IPS-NIHi11 (cell line): ENCODE data around the gene CDK6.
A peak's percentile ranks its signal among the peaks of the same experiment; 100 is the strongest.

ENCODE experiments used
- DNase-seq: peaks from one replicate; pipeline ENCODE4 v3.0.0; 2012; ENCODE audit warnings: mixed read lengths, low spot score

CDK6 gene

DNA sequence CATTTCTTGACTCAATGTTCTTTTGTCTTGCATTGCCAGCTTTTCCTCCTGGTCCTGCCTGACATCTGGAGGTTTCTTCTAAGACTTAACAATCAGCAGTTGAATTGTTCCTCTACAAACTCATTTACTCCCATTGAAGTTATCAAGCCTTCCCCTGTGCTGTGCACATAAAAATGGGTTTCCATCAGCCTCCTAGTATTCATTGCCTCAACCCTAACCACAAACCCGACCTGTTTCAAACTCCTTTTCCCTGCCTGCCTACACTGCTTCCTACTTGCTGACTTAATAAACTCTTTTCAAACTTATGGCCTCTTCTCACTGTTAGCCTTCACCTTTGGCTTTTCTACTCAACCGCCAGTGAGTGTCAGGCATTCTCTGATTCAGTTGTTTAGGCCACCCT lies 9.4 kb upstream of the CDK6 start:
- DNase-seq = no peak

DNA sequence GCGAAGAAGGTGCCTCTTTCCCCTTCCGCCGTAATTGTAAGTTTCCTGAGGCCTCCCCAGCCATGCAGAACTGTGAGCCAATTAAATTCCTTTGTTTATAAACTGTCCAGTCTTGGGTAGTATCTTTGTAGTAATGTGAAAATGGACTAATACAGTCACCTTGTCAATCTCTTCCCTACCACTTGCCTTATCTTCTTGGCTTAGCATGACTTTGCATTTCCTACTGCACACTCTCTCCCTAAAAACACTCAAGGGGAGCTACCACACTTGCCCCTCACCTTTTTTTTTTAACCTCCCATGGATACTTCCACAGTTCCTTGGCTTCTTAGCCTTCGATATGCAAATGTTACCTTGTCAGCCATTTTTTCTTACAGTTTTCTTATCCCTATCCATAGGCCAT lies 7.4 kb upstream of the CDK6 start:
- no peak for DNase-seq

DNA sequence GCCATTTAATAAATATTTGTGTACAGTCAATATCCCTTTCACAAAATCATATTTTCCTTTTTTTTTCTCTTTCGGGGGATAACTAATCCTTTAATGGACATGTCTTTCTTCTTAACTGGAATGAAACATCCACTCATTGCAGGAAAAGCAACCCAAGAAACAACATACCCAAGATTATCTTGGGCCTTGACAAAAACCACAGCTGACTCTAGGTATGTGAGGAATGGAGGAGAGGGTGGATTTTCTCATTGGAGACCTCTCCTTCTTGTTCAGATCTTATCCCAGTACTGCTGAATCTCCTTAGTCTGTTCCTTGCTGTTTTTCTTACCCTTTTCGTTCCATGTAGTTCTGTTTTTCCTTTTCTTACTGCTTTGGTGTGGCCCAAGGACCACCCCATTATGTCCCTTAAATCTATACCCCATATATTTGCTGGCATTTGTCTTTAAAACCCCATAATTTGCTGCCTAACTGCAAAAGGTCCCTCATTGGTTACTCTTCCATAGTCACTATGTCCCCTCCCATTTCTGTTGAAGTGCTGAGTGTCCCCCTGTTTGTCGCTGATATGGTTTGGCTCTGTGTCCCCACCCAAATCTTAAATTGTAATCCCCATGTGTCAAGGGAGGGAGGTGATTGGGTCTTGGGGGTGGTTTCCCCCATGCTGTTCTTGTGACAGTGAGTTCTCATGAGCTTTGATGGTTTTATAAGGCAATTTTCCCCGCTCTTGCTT lies 6.8 kb upstream of the CDK6 start:
- DNase-seq = no peak

DNA sequence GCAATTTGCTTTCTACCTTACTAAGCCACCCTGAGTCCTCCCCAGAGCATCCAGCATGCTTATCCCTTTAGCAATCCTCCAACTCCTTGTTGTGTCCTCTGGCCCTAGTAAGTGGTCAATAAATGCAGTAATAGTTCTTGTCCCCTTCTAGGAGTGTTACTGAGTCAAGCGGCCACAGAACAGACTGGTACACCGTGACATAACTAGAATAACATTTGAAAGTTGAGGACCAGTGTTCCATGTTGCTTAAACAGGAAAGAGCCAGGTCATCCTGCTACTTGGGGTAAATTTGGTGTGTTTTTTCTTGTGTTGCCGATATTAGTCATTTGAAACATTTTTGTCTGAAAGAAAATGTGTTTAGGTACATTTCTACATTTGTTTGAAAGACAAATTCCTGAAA lies 4.8 kb upstream of the CDK6 start:
- DNase-seq = no peak

DNA sequence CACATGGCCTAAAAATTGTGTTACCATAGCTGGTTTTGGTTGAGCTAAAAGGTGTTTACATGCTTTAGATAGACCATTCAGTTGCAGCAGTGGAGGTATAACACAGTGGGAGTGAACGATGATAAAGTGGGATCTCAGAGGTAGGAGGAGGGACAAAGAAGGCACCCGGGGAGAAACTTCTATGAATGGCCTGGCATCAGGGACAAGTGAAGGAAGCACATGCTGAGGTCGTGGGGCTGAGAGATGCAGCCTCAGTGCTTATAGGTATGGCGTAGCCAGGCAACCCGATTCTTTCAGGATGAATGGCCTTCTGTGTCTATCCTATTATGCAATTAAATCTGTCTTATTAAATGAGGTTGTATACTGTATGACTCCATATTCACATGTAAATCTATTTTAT lies 3.9 kb upstream of the CDK6 start:
- DNase-seq = peak; percentile 12

DNA sequence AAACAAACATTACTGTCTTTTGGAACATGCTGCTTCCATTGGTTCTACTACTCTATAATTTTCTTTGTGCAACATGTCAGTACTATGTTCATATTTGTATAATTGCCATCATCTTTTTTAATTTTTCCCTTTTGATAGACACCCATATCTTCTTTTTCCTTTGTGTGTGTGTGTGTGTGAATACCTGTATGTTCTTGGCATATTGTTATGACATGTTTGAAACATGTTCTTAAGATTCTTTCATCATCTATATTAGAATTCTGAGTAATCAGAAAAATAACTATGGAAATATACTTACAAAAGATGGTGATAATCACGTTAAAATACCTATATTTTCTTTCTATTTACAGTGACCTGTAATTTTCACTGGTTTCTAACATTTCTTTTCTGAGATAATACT lies 3.5 kb upstream of the CDK6 start:
- DNase-seq = no peak

DNA sequence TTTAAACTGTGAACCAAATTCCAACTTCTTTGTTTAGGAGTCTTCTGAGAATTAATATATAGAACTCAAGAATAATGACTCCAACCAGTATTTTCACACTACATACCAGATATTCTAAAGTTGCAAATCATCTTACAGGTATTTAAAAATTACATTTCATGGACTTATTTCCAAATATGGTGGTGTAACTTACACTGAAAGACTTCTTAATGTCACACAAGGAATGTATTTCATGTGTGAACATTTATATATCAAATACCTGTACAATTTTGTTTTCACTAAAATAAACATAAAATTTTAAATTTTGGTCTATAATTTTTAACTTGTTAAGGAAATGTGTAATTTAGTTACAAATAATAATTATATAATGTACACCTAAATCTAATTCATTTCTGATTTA lies 2.6 kb upstream of the CDK6 start:
- no peak for DNase-seq

DNA sequence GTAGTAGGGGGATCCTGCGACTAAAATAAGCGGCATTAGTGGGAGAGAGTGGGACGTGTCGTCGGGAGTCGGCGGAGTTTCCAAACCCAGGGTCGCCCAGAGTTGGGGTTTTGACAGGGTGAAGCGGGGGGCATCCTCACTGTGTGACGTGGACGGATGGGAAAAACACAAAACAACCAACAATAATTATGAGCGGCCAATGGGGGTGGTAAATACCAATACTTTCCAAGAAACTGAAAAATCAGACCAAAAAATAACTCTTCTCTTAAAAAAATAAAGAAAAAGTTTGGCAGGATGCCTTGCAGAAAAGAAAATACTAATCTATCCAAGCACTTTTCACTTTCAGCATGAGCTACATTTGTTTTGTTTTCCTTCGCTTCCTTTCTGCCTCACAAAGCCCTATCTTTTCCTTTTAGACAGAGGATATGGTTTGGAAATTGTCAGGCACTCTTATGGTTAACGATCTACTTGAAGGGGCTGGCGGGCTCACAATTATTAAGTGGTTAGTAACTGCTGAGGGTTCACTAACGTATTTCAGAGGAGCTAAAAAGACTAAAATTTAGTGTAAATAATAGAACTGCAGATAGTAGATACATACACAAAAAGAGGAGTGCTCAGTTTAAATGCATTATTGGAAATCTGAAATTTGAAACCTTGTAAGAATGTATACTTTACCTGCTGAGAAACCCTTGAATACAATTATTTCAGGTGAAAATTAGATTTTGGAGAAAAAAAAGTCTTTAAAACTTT lies 802 bp upstream of the CDK6 start:
- no peak for DNase-seq

DNA sequence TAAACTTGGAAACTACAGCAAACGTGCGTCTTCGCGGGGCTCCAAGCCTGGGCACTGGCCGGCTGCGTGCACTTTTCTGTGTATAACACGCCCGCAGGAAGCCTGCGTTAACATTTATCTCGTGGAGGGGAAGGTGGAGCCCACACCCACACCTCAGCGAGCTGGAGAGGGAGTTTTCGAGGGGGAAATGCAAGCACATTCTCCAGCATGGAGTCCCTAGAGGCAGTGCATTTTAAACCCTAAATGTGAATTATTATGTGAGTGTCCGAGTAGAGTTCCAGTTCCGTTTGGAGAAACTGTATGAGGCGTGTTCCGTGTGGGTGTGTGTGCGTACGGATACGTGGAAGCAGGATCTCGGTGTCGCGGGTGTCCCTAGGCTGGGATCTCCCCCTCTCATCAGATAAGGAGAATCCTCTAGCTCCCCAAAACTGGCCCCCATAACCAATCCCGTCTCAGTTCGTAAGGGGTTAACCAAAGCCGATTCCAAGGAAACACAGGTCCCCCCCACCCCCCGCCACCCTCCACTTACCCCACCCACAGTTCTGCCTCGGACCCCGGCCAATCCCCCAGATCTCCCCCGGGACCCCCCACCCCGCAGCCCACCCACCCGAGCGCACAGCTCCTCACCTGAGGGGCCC lies 403 bp downstream of the CDK6 start:
- DNase-seq = no peak

DNA sequence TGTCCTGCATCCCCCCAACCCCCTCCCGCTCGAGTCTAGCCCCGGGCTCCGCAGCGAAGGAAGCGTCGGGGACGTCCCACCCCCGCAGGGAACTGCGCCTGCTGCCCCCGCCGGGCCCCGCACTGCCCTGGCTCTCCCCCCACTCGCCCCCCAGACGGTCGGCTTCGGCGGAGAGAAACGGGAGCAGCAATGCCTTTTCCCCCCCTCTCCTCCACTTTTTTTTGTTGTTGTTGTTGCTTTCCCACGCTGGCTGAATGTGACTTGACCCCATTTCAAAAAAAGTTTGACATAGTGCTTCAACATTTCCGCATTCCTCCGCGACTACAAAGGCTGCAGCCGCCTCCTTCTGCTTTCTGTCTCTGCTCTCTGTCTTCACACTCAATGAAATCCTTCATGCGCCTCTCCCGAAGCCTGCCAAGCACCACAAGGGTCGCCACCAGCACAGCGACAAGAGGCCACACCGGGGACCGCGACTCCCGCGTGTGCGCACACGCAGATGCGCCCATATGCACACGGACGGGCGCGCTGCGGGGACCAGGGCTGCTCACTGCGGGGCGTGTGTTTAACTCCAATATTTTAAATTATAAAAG lies 1.0 kb downstream of the CDK6 start:
- DNase-seq = peak; percentile 64

DNA sequence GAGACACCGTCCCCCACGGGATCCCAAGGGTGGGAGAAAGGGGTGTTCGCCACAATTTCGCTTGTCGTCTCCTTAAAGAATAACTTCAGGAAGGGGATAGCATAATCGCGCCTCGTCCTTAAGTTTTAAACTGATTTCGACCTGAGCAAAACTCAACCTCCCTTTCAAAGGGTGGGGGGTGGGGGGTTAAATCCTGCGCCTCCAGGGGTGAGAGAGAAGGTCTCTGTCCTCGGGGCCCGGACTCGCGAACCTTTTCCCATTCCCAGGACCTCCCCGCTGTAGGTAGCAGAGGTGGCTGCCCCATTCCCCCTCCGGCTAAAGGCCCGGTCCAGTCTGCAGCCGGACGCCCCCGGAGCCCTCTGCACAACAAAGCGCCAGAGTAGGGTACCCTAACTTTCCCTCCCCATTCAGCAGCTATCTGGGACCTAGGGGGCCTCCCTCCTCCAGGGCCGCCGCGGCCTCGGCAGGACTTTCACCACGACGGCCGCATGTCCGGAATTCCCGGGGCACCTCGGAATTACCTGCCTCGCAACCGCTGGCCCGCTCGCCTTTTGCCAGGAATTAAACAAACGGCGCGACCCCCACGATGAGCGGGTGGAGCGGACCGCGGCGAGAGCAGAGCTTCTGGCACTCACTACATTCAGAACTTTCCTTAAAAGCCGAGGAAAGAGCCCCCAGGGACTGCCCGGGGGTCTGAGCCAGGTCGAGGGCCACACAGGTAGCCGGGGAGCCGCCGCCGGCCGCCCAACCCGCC lies 1.7 kb downstream of the CDK6 start:
- peak; percentile 30 for DNase-seq

DNA sequence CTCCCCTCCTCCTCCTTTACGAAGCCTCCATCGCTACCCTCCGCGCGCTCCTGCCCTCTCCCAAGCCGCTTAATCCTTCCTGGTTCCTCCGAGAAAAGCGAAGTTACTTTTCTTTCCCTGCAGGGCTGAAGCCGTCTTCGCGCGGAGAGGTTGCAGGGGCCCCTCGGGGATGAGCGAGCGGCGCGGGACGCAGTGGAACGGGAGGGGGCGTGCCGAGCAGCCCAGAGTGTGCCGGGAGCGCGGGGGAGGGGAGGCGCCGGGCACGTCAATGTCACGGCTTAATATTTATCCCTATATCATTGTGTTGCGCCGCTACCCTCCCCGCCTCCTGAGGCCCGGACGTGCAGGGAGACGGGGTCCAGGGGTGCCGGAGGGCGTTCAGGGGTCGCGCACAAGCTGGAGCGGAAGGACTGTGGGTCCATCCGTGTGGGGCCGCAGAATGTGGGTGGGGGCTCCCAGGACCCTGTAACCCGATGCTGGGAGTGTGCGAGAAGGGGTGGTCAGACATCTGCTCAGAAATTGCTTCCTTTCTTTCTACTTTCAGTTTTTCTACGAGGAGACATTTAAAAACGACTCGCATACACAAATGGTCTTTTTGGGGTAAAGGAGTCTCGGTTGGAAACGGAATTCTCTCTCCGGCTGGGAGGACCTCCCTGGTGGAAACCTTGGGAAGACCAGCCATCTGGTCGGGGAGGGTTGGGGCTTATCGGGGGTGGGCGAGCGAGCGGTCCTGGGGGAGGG lies 2.4 kb downstream of the CDK6 start:
- peak; percentile 40 for DNase-seq

DNA sequence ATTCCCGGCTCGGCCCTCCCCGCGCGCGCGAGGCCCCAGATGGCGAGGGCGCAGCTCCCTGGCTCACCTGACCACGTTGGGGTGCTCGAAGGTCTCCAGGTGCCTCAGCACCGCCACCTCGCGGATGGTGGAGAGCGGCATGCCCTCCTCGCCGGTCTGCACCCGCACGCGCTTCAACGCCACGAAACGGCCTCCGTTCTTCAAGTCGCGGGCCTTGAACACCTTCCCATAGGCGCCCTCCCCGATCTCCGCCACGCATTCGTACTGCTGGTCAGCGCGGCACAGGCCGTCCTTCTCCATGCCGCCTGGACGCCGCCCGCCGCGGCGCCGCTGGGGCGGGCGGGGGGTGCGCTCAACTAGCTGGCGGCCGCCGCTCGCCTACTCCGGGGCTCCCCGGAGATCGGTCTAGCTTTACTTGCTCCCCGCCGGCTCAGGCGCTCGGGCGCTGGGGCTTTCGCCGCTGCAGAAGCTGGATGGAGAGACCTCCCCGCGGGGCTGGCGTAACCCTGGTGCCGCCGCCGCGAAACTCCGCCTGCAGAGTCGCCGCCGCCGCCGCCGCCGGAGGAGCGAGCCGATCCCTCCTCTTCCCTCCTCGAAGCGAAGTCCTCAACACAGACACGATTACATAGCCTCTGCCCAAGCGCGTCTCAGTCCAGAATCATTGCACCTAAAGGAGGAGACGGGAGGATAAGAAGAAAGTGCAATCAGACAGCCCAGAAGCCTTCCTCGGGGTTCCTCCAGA lies 3.2 kb downstream of the CDK6 start:
- peak; percentile 79 for DNase-seq

DNA sequence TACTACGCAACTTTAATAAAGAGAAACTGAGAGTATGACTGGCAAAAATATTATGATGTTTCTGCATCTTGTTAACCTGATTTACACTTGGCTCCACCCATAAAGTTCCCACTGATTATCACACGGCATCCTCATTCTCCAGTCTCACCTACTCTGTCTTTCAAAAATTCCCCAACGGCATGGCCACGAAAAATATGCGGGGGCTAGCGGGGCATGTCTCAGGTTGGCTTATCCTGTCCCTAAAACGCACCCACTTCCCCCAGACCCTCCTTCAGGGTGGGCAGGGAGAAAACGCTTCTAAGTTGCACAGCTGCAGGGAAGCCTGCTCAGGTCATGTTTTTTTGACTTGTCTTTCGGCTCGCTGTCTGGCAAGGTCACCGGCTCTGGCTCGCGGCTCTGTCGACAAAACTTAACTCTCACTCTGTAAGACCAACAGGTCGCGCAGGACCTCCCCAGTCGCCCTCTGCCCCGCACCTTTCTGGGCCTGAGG lies 3.8 kb downstream of the CDK6 start:
- DNase-seq = no peak

DNA sequence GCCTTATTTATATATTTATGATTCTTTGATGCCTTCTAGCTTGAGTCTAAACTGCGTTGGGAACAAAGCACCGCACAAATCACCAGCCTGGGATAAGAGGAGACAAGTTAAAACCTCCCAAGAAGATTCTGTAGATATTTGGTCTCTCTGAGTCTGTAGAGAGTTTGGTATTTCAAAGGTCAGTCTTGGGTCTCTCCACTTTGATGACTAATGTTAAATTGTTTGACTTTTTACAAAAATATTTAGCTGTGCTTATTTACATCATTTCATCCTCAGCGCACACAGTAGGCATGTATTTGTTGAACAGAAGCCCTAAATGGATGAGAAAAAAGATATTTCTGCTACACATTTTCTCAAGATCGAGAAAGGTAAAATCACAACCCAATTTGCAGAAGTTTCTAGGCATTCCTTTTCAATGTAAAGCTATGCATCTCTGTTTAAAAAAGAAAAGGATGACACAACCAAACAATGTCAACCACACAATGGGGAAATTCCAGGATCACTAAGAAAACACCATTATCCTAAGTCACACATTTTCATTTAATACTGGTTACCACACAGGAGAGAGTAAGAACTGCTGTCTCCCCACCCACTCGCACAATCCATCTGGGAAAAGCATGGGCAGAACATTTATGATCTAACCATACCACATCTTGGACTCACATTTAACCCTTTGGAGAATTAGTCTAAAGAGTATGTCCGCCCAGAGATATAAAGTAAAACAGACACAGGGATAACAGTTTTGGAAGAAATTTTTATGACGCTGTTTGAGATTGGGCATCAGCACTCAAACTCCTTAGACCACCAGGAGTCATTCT lies 4.4 kb downstream of the CDK6 start:
- no peak for DNase-seq

DNA sequence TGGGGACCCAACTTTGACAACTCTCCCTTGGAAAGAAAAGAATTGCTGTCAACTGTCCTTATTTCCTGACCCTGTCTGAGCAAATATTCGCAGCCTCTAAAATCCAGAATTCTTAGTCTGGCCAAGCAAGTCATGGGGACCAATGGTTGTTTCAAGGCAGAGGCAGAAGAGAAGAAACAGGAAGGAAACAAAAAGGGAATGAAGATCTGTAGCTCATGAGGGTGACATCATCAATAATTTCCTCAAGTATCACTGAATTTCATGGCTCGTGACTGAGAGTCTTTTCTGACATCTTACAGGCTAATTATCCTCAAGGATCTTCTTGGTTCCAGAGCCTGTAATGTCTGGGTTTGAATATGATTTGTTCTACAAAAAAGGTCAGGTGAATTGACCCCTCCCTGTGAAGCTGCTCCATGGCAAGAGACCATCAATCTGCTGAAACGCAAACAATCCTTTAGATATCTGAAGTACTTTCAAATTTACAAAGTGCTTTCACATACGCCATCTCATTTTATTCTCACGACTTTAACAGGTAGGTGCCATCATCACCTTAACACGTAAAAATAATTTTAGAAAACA lies 5.8 kb downstream of the CDK6 start:
- DNase-seq = no peak

DNA sequence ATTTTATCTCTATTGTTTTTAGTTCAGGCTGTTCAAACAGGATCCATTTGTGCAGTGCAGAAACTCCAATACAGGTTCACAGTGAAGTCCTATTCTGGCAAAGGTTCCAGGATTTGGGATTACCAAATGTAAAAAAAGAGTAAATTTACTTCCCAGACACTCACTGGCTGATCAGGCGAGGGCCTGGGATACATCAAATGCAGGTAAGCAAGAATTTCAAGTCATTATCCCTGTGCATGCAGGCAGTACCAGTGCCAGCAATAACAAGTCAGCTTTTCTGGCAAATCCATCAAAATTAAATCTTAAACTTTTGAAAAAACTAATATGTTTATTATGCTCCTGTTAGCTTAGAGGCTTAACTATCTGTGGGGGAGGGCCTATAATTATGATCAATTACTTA lies 6.3 kb downstream of the CDK6 start:
- DNase-seq = no peak

DNA sequence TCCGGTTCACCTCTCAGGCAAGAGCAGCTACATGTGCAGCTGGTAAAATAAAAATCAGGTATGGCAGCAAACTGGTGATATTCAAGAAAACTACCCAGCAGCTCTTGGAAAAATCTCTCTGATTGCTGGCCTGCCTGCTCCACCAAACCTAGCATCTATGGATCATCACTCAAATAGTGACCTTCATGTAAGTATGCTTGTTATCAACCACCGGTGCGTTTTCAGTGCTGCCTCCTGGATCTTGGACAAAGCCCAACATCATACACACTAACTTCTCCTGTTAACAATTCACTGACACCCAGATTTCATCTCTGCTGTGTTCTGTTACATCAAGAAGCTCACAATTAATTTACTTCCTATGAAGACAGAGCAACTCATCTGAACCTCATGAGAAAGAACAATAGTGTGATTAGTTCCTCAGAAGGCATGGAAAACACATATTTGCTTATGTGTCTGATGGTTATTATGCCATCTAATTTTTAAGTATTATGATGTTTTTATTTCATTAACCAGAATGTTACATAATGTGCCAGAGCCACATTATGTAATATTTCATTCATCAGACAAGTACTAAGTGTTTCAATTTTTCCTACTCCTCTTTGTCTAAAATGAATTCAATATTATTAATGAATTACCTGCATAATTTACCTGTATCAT lies 8.8 kb downstream of the CDK6 start:
- no peak for DNase-seq
